Measurements from ENCODE around the gene LRP1B. TPM values are rescaled to one million over a fixed set of nuclear protein-coding genes. Genes with fewer than 3 reads are reported as not detected.

The LRP1B gene
- polyA plus RNA-seq, 2 of the 4 experiments (the other 2 are of a cell fraction), result 0.03 TPM; not detected in 1

GRCh38 chr2:141037361-141037760, 1093.5 kb downstream of the LRP1B start:
- no peak for FAIRE-seq
- DNase-seq (ENCODE audit: low read depth in 1 of 2, low spot score in 1 of 2), result no peak
- Histone ChIP-seq H3K4me2 (no peak overlapping the region), H3K9me3 (no peaks in the 10 kb centered on the region), H3K4me3 (no peak overlapping the region), H3K4me1 (no peaks in the 10 kb centered on the region), H3K27ac (no peak overlapping the region)
- WGBS (ENCODE audit: missing lambda C conversion rate), result 16% methylated on average over 2 of the region's 2 CpGs
- CTCF ChIA-PET, result no interaction called here
- POLR2A ChIA-PET, result no interaction called here
- TF ChIP-seq E2F6 (IDR thresholded peaks at IDR 0.05; ENCODE audit: borderline replicate concordance, low read depth), result no peak
- no peak for TF ChIP-seq USF2 (IDR thresholded peaks at IDR 0.05)
- TF ChIP-seq NR3C1 (IDR thresholded peaks at IDR 0.05), result no peak
- TF ChIP-seq GATA3 (IDR thresholded peaks at IDR 0.05; ENCODE audit: borderline replicate concordance), result no peak
- TF ChIP-seq HDAC2 (IDR thresholded peaks at IDR 0.05), result no peak
- TF ChIP-seq CBX8 (IDR thresholded peaks at IDR 0.05), result no peak
- TF ChIP-seq PHF8 (IDR thresholded peaks at IDR 0.05; ENCODE audit: borderline replicate concordance, low read depth), result no peak
- no peak for TF ChIP-seq KDM1A (IDR thresholded peaks at IDR 0.05; ENCODE audit: low read depth)
- TF ChIP-seq NPAS2 (CRISPR knock-in tag; IDR thresholded peaks at IDR 0.05; ENCODE audit: borderline replicate concordance), result no peak
- TF ChIP-seq RCOR1 (IDR thresholded peaks at IDR 0.05; ENCODE audit: low read depth, low read length), result no peak
- TF ChIP-seq MYC (IDR thresholded peaks at IDR 0.05; ENCODE audit: borderline replicate concordance, low read length), result no peak
- no peak for TF ChIP-seq TP53 (CRISPR knock-in tag; IDR thresholded peaks at IDR 0.05)
- ATAC-seq, result no peak

- H3K4me1 ChIP-seq, result no peaks in the 10 kb centered on the region
- H3K4me2 ChIP-seq, result no peak overlapping the region
- CTCF ChIA-PET, result interaction anchor here (1.2 kb wide), 1 partner anchor 15 kb away, joined by 3 read pairs; no protein-coding TSS in a partner anchor
- no peak overlapping the region for H3K27ac ChIP-seq
- FAIRE-seq (no peak), ATAC-seq (no peak), DNase-seq (ENCODE audit: low read depth in 1 of 2, low spot score in 1 of 2) (no peak)
- H3K9me3 ChIP-seq, result no peaks in the 10 kb centered on the region
- H3K4me3 ChIP-seq, result no peak overlapping the region
- POLR2A ChIA-PET, result no interaction called here
- TF ChIP-seq CBX8 (IDR thresholded peaks at IDR 0.05), result no peak
- TF ChIP-seq ZSCAN20 (CRISPR knock-in tag; IDR thresholded peaks at IDR 0.05), result no peak
- no peak for TF ChIP-seq BCL3 (IDR thresholded peaks at IDR 0.05)
- TF ChIP-seq RARB (CRISPR knock-in tag; IDR thresholded peaks at IDR 0.05), result no peak
- no peak for TF ChIP-seq RFX5 (IDR thresholded peaks at IDR 0.05)
- TF ChIP-seq BHLHE40 (IDR thresholded peaks at IDR 0.05; ENCODE audit: low read depth, low read length), result no peak
- TF ChIP-seq GATA3 (IDR thresholded peaks at IDR 0.05; ENCODE audit: borderline replicate concordance), result no peak
- no peak for TF ChIP-seq ATOH8 (CRISPR knock-in tag; IDR thresholded peaks at IDR 0.05; ENCODE audit: low read depth)
- no peak for TF ChIP-seq PBX3 (IDR thresholded peaks at IDR 0.05)
- no peak for TF ChIP-seq NFE2L2 (conservative IDR thresholded peaks at IDR 0.05; ENCODE audit: low read length)
- no peak for TF ChIP-seq ZNF302 (CRISPR knock-in tag; IDR thresholded peaks at IDR 0.05)
- TF ChIP-seq EP300 (IDR thresholded peaks at IDR 0.05), result no peak
- TF ChIP-seq ESRRA (IDR thresholded peaks at IDR 0.05; ENCODE audit: borderline replicate concordance, low read length), result no peak
- no peak for TF ChIP-seq JUNB (IDR thresholded peaks at IDR 0.05)
- no peak for TF ChIP-seq HOXA7 (CRISPR knock-in tag; IDR thresholded peaks at IDR 0.05)
- no peak for TF ChIP-seq JUN (IDR thresholded peaks at IDR 0.05)
- no peak for TF ChIP-seq KDM1A (IDR thresholded peaks at IDR 0.05; ENCODE audit: low read depth)
- TF ChIP-seq REST (IDR thresholded peaks at IDR 0.05), result no peak
- 60% methylated on average over 4 of the region's 4 CpGs for WGBS (ENCODE audit: missing lambda C conversion rate)
These were observed 1094.9 kb downstream of the LRP1B start for GRCh38 chr2:141035846-141036420.

Measured in A549 (cell line).